NCI-H2196 (cell line): Measurements from ENCODE around the gene TNS3.

Source experiments
- DNase-seq: peaks from one replicate; lab custom pipeline; 2025; ENCODE audit not compliant: unreplicated experiment; lab: John Stamatoyannopoulos, UW

The TNS3 gene

DNA sequence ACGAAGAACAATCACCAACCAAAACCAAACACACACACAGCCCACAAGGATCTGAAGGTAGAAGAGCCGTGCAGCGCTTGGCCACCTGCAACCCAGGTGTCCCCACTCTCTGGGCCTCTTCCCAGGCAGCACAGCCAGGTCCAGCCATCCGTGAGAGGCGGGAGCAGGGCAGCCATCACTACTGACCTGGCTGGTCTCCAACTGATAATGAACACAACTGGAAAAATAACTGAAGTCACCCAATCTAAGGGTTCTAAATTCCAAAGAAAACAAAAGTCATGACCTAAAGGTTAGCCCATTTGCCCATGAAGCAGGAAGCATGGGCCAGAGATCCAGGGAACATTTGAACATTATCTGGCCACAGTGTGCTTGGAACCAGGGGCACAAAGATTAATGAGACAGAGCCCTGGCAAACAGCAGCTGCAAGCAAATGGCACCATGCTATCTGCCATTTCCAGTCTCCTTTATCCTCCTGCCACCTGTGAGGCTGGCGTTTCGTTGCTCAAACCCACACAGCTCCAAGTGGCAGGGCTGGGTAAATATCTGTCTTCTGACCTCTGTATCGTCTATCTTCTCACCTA lies 207.9 kb downstream of the TNS3 start:
- DNase-seq: peak; percentile 60

- peak; percentile 82 for DNase-seq
Measured at GRCh38 chr7:47371733-47372368, 210.1 kb downstream of the TNS3 start.

GRCh38 chr7:47371317-47371716 lies 210.6 kb downstream of the TNS3 start:
- no peak for DNase-seq

- DNase-seq: no peak
Measured at GRCh38 chr7:47370461-47371042, 211.4 kb downstream of the TNS3 start.

GRCh38 chr7:47369736-47370135 lies 212.2 kb downstream of the TNS3 start:
- no peak for DNase-seq

DNA sequence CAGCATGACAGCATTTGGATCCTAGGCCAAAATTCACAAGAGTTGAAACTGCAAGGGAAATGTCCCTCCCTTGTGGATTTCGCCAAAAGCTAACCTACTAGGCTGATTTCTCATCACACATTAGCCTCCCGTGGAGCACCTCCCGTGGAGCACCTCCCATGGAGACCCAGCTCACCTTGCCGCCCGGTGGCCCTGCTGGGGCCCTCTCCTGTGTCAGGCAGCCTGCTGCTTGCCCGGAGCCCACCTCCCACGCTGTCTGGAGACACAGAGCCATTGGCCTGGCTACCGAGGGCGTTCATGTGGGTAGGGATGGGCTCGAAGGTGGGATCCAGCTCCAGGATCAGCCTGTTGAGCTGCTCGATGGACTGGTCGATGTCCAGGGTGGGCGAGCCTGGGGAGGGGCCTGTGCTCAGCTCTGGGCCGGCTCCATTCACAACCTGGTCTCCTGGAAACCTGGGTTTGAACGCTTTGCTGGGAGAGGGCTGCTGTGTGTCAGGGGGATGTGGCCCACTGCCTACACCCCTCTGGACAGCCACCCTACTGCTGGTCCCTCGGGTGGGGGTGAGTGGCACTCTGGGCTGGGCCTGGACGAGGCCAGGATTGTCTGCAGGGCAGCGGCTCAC lies 213.6 kb downstream of the TNS3 start:
- no peak for DNase-seq

DNA sequence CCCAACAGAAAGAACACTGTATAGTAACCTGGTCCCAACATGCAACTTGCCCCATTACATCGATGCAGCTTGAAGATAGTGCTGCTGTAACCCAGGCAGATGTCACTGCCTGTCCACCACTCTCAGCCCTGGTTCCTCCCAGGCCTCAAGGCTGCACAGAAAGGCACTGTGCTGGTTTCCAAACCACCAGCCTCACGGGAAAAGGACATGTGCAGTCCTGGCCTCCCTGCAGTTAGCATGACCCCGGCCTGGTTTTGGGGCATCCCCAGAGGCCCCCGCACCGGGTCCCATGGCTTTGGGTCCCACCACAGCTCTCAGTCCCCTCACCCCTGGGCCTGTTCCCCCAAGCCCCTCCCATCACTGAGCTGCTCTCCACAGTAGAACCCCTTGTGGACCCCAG lies 214.5 kb downstream of the TNS3 start:
- DNase-seq: no peak

DNA sequence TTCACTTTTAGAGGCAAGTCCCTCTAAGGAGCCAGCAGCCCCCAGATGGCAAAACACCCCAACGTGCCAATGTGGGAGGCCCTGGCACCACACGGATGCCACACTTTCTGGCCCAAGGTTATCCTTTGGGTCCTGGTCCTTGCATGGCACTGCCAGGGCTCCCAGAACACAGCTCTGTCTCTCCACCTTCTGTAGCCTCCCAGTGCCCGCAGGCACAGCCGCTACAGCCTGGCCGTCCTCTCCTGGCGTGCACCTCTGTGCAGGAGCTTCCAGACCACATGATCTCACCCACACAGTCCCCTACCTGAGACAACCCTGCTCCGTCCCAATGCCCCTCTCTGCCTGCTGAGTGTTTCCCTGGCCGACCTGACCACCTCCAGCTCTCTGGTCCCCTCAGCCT lies 215.0 kb downstream of the TNS3 start:
- DNase-seq: no peak

DNA sequence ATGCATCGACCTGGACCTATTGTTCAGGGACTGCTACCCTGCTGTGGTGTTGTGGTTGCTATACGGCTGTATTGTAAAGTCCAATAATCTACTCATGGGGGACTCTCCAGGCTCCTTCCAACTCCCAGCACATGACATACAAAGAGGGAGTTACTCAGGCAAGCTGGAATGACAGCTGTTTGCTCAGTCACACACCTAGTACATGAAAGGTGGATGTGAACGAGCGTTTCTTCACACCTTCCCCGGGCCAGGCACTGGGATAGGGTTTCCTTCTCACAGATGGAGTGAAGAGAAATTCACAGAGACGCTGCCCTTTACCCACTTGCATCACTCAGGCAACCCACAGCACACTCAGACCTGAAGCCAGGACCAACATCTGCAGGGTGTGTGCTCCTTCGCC lies 215.7 kb downstream of the TNS3 start:
- DNase-seq: no peak

DNA sequence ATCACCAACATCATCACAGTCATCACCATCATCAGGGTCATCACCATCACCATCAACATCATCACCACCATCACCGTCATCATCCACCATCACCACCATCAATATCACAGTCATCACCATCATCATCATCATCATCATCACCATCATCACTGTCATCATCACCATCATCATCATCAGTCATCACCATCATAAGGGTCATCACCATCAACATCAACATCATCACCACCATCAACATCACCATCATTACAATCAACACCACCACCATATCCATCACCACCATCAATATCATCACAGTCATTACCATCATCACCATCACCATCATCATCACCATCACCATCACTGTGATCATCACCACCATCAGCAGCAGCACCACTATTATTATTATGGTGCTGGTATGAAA lies 218.9 kb downstream of the TNS3 start:
- DNase-seq: no peak

GRCh38 chr7:47361746-47362215 lies 220.1 kb downstream of the TNS3 start:
- peak; percentile 42 for DNase-seq

GRCh38 chr7:47361236-47361635 lies 220.7 kb downstream of the TNS3 start:
- no peak for DNase-seq

GRCh38 chr7:47360301-47360900 lies 221.5 kb downstream of the TNS3 start:
- DNase-seq: no peak

DNA sequence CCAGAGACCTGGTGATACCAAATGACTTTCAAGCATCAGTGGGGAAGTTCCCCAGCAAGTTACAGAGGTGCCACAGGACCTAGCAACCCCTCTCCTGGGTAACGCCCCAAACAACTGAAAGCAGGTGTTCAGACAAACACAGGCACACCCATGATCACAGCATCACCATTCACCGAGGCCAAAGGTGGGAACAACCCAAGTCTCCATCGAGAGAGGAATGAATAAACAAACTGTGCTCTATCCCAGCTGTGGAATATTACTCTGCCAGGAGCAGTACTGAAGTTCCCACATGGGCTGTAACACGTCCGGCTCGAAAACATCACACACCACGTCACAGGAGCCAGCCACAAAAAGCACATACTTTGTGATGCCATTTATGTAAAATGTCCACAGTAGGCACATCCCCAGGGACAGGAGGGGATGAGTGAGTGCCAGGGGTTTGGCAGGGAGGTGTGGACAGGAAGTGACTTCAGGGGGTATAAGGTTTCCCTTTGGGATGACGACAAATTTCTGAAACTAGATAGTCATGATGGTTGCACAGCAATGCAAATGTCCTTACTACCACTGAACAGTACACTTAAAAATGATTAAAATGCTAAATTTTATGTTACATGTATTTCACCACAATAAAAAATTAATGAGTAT lies 222.8 kb downstream of the TNS3 start:
- no peak for DNase-seq

DNA sequence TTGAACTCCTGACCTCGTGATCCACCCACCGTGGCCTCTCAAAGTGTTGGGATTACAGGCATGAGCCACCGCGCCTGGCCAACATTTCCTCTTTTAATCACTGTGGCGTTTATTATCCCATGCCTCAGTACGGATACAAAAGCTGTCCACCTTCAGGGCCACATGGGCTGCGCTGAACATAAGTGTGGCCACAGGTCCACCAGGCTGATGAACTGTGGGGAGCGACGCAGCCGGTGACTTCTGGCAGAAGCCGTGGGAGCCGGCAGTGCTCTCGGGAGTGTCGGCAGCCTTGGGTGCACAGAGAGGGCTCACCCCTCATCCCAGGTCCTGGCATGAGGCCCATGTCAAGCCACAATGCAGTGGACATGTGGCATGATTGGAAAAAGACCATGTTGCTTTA lies 223.6 kb downstream of the TNS3 start:
- no peak for DNase-seq

DNA sequence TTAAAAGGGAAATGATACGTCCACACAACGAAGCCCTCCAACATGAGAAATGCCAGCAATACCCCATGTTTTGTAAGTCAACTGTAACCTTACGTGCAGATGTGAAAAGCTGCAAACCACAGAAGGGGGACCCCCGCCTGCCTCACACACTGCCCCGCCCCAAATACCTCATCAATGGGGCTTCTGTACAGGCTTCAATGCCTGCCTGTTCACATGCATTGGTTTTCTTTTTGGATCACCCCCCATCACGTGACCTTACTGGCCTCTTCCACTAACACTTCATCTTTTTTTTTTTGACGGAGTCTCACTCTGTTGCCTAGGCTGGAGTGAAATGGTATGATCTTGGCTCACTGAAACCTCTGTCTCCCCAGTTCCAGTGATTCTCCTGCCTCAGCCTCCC lies 224.0 kb downstream of the TNS3 start:
- no peak for DNase-seq

GRCh38 chr7:47357361-47357760 lies 224.6 kb downstream of the TNS3 start:
- DNase-seq: no peak

DNA sequence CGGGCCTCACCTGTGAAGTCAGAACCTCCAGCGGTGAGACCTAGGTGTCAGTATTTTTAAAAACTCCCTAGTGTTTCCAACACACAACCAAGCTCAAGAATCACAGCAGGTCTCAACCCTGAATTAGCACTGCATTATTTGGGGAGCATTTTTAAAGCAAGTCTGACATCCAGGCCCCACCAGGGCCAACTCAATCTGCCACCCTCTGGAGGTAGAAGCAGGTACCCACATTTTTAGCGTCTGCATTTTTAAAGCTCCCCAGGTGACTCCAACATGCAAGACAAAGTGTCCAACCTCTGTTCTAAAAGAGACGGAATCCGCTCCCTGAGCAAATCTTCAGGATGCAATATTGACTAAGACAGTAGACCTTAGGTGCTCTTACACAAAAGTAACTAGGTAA lies 225.7 kb downstream of the TNS3 start:
- DNase-seq: no peak

DNA sequence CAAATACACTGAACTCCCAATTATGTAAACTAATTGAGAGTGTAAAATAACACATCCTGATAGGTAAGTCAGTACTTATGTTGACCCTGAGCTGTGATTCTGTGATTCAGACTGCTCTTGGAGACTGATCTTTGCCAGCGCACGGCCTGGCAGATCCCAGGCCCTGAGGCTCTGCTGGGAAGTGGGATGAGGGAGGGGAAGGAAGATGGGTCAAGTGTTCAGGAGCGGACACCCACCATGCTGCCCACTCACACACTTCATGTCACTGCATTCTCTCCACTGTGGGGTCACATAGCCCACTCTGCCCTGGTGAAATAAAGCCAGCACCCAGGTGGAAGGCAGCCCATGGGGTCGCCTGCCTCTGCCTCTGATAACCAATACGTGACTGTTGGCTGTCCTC lies 226.2 kb downstream of the TNS3 start:
- DNase-seq: no peak

- DNase-seq: no peak
Measured at GRCh38 chr7:47354831-47355541, 226.9 kb downstream of the TNS3 start.

GRCh38 chr7:47354071-47354470 lies 227.8 kb downstream of the TNS3 start:
- DNase-seq: no peak
